Osteocyte (in vitro differentiated cells): ENCODE data around the gene CCSER1. TPM values are rescaled to one million over a fixed set of nuclear protein-coding genes. Genes with fewer than 3 reads are reported as not detected.

Experiments
- DNase-seq: peaks from one replicate; pipeline ENCODE4 v3.0.0; 2021; ENCODE audit warnings: mixed read lengths; ENCODE audit not compliant: unreplicated experiment; ENCODE audit errors: extremely low spot score
- H3K27ac Mint-ChIP-seq: one replicate; pipeline ENCODE4 v1.8.0; 2021; ENCODE audit warnings: mild to moderate bottlenecking, mixed read lengths; ENCODE audit not compliant: unreplicated experiment
- H3K27me3 Mint-ChIP-seq: one replicate; pipeline ENCODE4 v1.8.0; 2021; ENCODE audit warnings: mixed read lengths; ENCODE audit not compliant: unreplicated experiment
- H3K36me3 Mint-ChIP-seq: one replicate; pipeline ENCODE4 v1.8.0; 2021; ENCODE audit warnings: mixed read lengths; ENCODE audit not compliant: unreplicated experiment
- H3K4me1 Mint-ChIP-seq: one replicate; pipeline ENCODE4 v1.8.0; 2021; ENCODE audit warnings: mixed read lengths; ENCODE audit not compliant: unreplicated experiment
- H3K4me3 Mint-ChIP-seq: one replicate; pipeline ENCODE4 v1.8.0; 2021; ENCODE audit warnings: mild to moderate bottlenecking, moderate library complexity, mixed read lengths; ENCODE audit not compliant: unreplicated experiment
- H3K9me3 Mint-ChIP-seq: one replicate; pipeline ENCODE4 v1.8.0; 2021; ENCODE audit warnings: mixed read lengths; ENCODE audit not compliant: unreplicated experiment
- CTCF ChIP-seq: fragments of 200-600 bp; sonication (generic); IDR thresholded peaks from 2 replicates; pipeline ENCODE4 v1.5.0; 2021; ENCODE audit warnings: antibody characterized with exemption, mild to moderate bottlenecking, moderate library complexity
- total RNA-seq: library from RNA; stranded (reverse); gene quantifications from 2 replicates; pipeline ENCODE4 v1.2.1, GENCODE V29; 2021

CCSER1 gene
- total RNA-seq, 1 donor from 2014 or later = not detected

GRCh38 chr4:90126805-90127204 is 389 bp upstream of the CCSER1 start:
- no peak overlapping the region for H3K27ac Mint-ChIP-seq
- peaks cover 16% of the 10 kb centered on the region for H3K4me1 Mint-ChIP-seq
- H3K9me3 Mint-ChIP-seq = no peaks in the 10 kb centered on the region
- TF ChIP-seq CTCF = no peak
- H3K4me3 Mint-ChIP-seq = peak overlapping the region; percentile 83
- DNase-seq = no peak
- H3K27me3 Mint-ChIP-seq = peaks cover 61% of the 10 kb centered on the region
- H3K36me3 Mint-ChIP-seq = no peaks in the 10 kb centered on the region

GRCh38 chr4:90127706-90128345 is 632 bp downstream of the CCSER1 start:
- H3K4me3 Mint-ChIP-seq = peak overlapping the region; percentile 83
- peaks cover 62% of the 10 kb centered on the region for H3K27me3 Mint-ChIP-seq
- H3K36me3 Mint-ChIP-seq = no peaks in the 10 kb centered on the region
- no peak overlapping the region for H3K27ac Mint-ChIP-seq
- no peak for TF ChIP-seq CTCF
- peaks cover 16% of the 10 kb centered on the region for H3K4me1 Mint-ChIP-seq
- H3K9me3 Mint-ChIP-seq = no peaks in the 10 kb centered on the region
- DNase-seq = no peak

GRCh38 chr4:90128961-90129495 is 1.8 kb downstream of the CCSER1 start:
- Mint-ChIP-seq H3K36me3 (no peaks in the 10 kb centered on the region), H3K27me3 (peaks cover 56% of the 10 kb centered on the region)
- TF ChIP-seq CTCF = no peak

GRCh38 chr4:90130076-90130475 is 2.9 kb downstream of the CCSER1 start:
- no peaks in the 10 kb centered on the region for H3K9me3 Mint-ChIP-seq
- H3K36me3 Mint-ChIP-seq = no peaks in the 10 kb centered on the region
- peaks cover 55% of the 10 kb centered on the region for H3K27me3 Mint-ChIP-seq
- no peak for DNase-seq
- H3K27ac Mint-ChIP-seq = no peak overlapping the region
- H3K4me3 Mint-ChIP-seq = no peak overlapping the region
- TF ChIP-seq CTCF = no peak
- H3K4me1 Mint-ChIP-seq = peaks cover 16% of the 10 kb centered on the region

More at GRCh38 chr4:90128961-90129495, 1.8 kb downstream of the CCSER1 start:
- no peak for DNase-seq
- no peak overlapping the region for H3K27ac Mint-ChIP-seq
- peaks cover 16% of the 10 kb centered on the region for H3K4me1 Mint-ChIP-seq
- peak overlapping the region; percentile 65 for H3K4me3 Mint-ChIP-seq
- H3K9me3 Mint-ChIP-seq = no peaks in the 10 kb centered on the region

- DNase-seq = no peak
- Mint-ChIP-seq H3K27ac (no peak overlapping the region), H3K9me3 (no peaks in the 10 kb centered on the region), H3K27me3 (peaks cover 18% of the 10 kb centered on the region), H3K36me3 (no peaks in the 10 kb centered on the region), H3K4me1 (no peaks in the 10 kb centered on the region), H3K4me3 (no peak overlapping the region)
- TF ChIP-seq CTCF = no peak
These were observed 10.4 kb downstream of the CCSER1 start for GRCh38 chr4:90137555-90137954.
